Activated CD4-positive, alpha-beta memory T cell treated with anti-CD3 and anti-CD28 coated beads, Interleukin-2, amount 10 ng/mL, durations not matched to agents 7 days and 5 days (primary cell): ENCODE results near the gene PARP16. TPM values are rescaled to one million over a fixed set of nuclear protein-coding genes. Genes with fewer than 3 reads are reported as not detected.
A peak's percentile ranks its signal among the peaks of the same experiment; 100 is the strongest.

Experiments
- CTCF ChIA-PET: fragments of 350-600 bp; sonication (Branson Sonifier 250); formaldehyde crosslinking; loops from one replicate; lab custom pipeline; 2021; ENCODE audit warnings: antibody characterized with exemption, inconsistent platforms; lab: Charles Lee
- POLR2A ChIA-PET: fragments of 350-600 bp; sonication (Branson Sonifier 250); formaldehyde crosslinking; loops from one replicate; lab custom pipeline; 2021; ENCODE audit warnings: antibody characterized with exemption; lab: Charles Lee
- DNase-seq: peaks from one replicate; pipeline ENCODE4 v3.0.0-alpha.2; 2020
- H3K27ac Mint-ChIP-seq: one replicate; pipeline ENCODE4 v1.8.0; 2021; ENCODE audit warnings: mild to moderate bottlenecking, mixed read lengths
- H3K27me3 Mint-ChIP-seq: one replicate; pipeline ENCODE4 v1.8.0; 2021; ENCODE audit warnings: mixed read lengths
- H3K36me3 Mint-ChIP-seq: one replicate; pipeline ENCODE4 v1.8.0; 2021; ENCODE audit warnings: low read depth, mixed read lengths
- H3K4me1 Mint-ChIP-seq: one replicate; pipeline ENCODE4 v1.8.0; 2021; ENCODE audit warnings: mixed read lengths
- H3K4me3 Mint-ChIP-seq: one replicate; pipeline ENCODE4 v1.8.0; 2021; ENCODE audit warnings: mild to moderate bottlenecking, mixed read lengths
- H3K9me3 Mint-ChIP-seq: one replicate; pipeline ENCODE4 v1.8.0; 2021; ENCODE audit warnings: mixed read lengths
- total RNA-seq, 2 experiments: library from RNA; stranded (reverse); gene quantifications; one replicate each; pipeline ENCODE4 v1.2.3, GENCODE V29; 2021

Gene PARP16
- total RNA-seq: 10 to 100 TPM; 14.9 to 15.7 TPM

GRCh38 chr15:65286704-65287519, at the start of gene PARP16:
PARP16 (minus strand) TSS chr15:65286883; CDS start chr15:65286426, 457 bp downstream.
- ChIA-PET CTCF (interaction anchor here (0.5 to 2.9 kb wide), 16 partner anchors 8 to 1739 kb away, joined by 3 to 29 read pairs (median 6); partner anchors contain the start of genes CLPX, PDCD7, RNU5A-1 and RNU5B-1), POLR2A (interaction anchor here (0.9 to 5.3 kb wide), 16 partner anchors 9 to 461 kb away, joined by 3 to 166 read pairs (median 8); partner anchors contain the start of genes CLPX, PDCD7, PIF1 and RNU5A-1)

GRCh38 chr15:65335278-65336055, 48.8 kb upstream of the PARP16 start:
- Mint-ChIP-seq H3K4me3 (no peak overlapping the region), H3K27me3 (peaks cover 3% of the 10 kb centered on the region), H3K36me3 (no peaks in the 10 kb centered on the region), H3K27ac (no peak overlapping the region), H3K4me1 (peaks cover 4% of the 10 kb centered on the region), H3K9me3 (no peaks in the 10 kb centered on the region)
- CTCF ChIA-PET: interaction anchor here (0.6 kb wide), 1 partner anchor 519 kb away, joined by 3 read pairs; no protein-coding TSS in a partner anchor
- POLR2A ChIA-PET: no interaction called here
- DNase-seq: no peak

More at GRCh38 chr15:65286704-65287519, at the start of gene PARP16:
- H3K4me1 Mint-ChIP-seq: peaks cover 35% of the 10 kb centered on the region
- no peaks in the 10 kb centered on the region for H3K27me3 Mint-ChIP-seq
- peak within 1 kb of the TSS; percentile 78 for H3K27ac Mint-ChIP-seq
- peak within 1 kb of the TSS; percentile 81 for H3K4me3 Mint-ChIP-seq
- peak; percentile 94 for DNase-seq
- peaks cover 19% of the 10 kb centered on the region for H3K36me3 Mint-ChIP-seq
- no peaks in the 10 kb centered on the region for H3K9me3 Mint-ChIP-seq

GRCh38 chr15:65334586-65335231, 48.0 kb upstream of the PARP16 start:
- H3K4me3 Mint-ChIP-seq: no peak overlapping the region
- H3K27ac Mint-ChIP-seq: no peak overlapping the region
- ChIA-PET POLR2A (no interaction called here), CTCF (no interaction called here)
- peaks cover 1% of the 10 kb centered on the region for H3K4me1 Mint-ChIP-seq
- no peak for DNase-seq
- no peaks in the 10 kb centered on the region for H3K36me3 Mint-ChIP-seq
- H3K9me3 Mint-ChIP-seq: no peaks in the 10 kb centered on the region
- peaks cover 1% of the 10 kb centered on the region for H3K27me3 Mint-ChIP-seq

- Mint-ChIP-seq H3K27ac (no peak overlapping the region), H3K36me3 (no peaks in the 10 kb centered on the region), H3K4me3 (no peak overlapping the region), H3K27me3 (no peaks in the 10 kb centered on the region), H3K9me3 (no peaks in the 10 kb centered on the region), H3K4me1 (no peaks in the 10 kb centered on the region)
- DNase-seq: no peak
- ChIA-PET POLR2A (no interaction called here), CTCF (no interaction called here)
Observed at GRCh38 chr15:65333856-65334255, 47.2 kb upstream of the PARP16 start.

- DNase-seq: no peak
- ChIA-PET POLR2A (no interaction called here), CTCF (no interaction called here)
- H3K4me3 Mint-ChIP-seq: no peak overlapping the region
- no peak overlapping the region for H3K27ac Mint-ChIP-seq
- no peaks in the 10 kb centered on the region for H3K36me3 Mint-ChIP-seq
- no peaks in the 10 kb centered on the region for H3K27me3 Mint-ChIP-seq
- H3K4me1 Mint-ChIP-seq: no peaks in the 10 kb centered on the region
- no peaks in the 10 kb centered on the region for H3K9me3 Mint-ChIP-seq
Observed at GRCh38 chr15:65333148-65333820, 46.6 kb upstream of the PARP16 start.

- DNase-seq: no peak
- H3K36me3 Mint-ChIP-seq: no peaks in the 10 kb centered on the region
- ChIA-PET POLR2A (no interaction called here), CTCF (no interaction called here)
- H3K4me1 Mint-ChIP-seq: no peaks in the 10 kb centered on the region
- H3K27me3 Mint-ChIP-seq: peaks cover 2% of the 10 kb centered on the region
- H3K27ac Mint-ChIP-seq: no peak overlapping the region
- no peaks in the 10 kb centered on the region for H3K9me3 Mint-ChIP-seq
- H3K4me3 Mint-ChIP-seq: no peak overlapping the region
Observed at GRCh38 chr15:65332391-65333147, 45.9 kb upstream of the PARP16 start.

- POLR2A ChIA-PET: no interaction called here
- Mint-ChIP-seq H3K4me3 (no peak overlapping the region), H3K9me3 (no peaks in the 10 kb centered on the region), H3K4me1 (no peaks in the 10 kb centered on the region), H3K27me3 (peaks cover 2% of the 10 kb centered on the region), H3K36me3 (no peaks in the 10 kb centered on the region), H3K27ac (no peak overlapping the region)
- CTCF ChIA-PET: no interaction called here
- no peak for DNase-seq
Observed at GRCh38 chr15:65331811-65332210, 45.1 kb upstream of the PARP16 start.

GRCh38 chr15:65330934-65331645, 44.4 kb upstream of the PARP16 start:
- no peaks in the 10 kb centered on the region for H3K4me1 Mint-ChIP-seq
- H3K4me3 Mint-ChIP-seq: no peak overlapping the region
- ChIA-PET POLR2A (no interaction called here), CTCF (no interaction called here)
- DNase-seq: no peak
- no peaks in the 10 kb centered on the region for H3K36me3 Mint-ChIP-seq
- peaks cover 2% of the 10 kb centered on the region for H3K27me3 Mint-ChIP-seq
- H3K27ac Mint-ChIP-seq: no peak overlapping the region
- H3K9me3 Mint-ChIP-seq: no peaks in the 10 kb centered on the region

- no peaks in the 10 kb centered on the region for H3K9me3 Mint-ChIP-seq
- no peak for DNase-seq
- H3K27me3 Mint-ChIP-seq: peaks cover 2% of the 10 kb centered on the region
- no peak overlapping the region for H3K27ac Mint-ChIP-seq
- ChIA-PET POLR2A (no interaction called here), CTCF (no interaction called here)
- no peak overlapping the region for H3K4me3 Mint-ChIP-seq
- no peaks in the 10 kb centered on the region for H3K4me1 Mint-ChIP-seq
- no peaks in the 10 kb centered on the region for H3K36me3 Mint-ChIP-seq
Observed at GRCh38 chr15:65329984-65330735, 43.5 kb upstream of the PARP16 start.

GRCh38 chr15:65329288-65329983, 42.8 kb upstream of the PARP16 start:
- Mint-ChIP-seq H3K27me3 (peaks cover 2% of the 10 kb centered on the region), H3K36me3 (no peaks in the 10 kb centered on the region), H3K9me3 (no peaks in the 10 kb centered on the region), H3K4me3 (no peak overlapping the region), H3K4me1 (no peaks in the 10 kb centered on the region), H3K27ac (no peak overlapping the region)
- POLR2A ChIA-PET: interaction anchor here (0.6 kb wide), 1 partner anchor 144 kb away, joined by 4 read pairs; the partner anchor contains the start of gene CLPX
- CTCF ChIA-PET: no interaction called here
- DNase-seq: no peak
